Ovary (tissue), 9 donors: Measurements from ENCODE around the gene RASA3. TPM values are rescaled to one million over a fixed set of nuclear protein-coding genes. Genes with fewer than 3 reads are reported as not detected.
A peak's percentile ranks its signal among the peaks of the same experiment; 100 is the strongest.

ENCODE experiments used
- DNase-seq, 5 donors: peaks; one replicate each; pipeline ENCODE4 v3.0.0-alpha.2; 2019 to 2020
- H3K27ac ChIP-seq, 2 donors: fragments of 200-600 bp; one replicate each; pipeline versions ENCODE4 v1.5.1 to v1.8.0; 2019 to 2022
- H3K27me3 ChIP-seq: fragments of 200-600 bp; one replicate; pipeline ENCODE4 v1.8.0; 2022
- H3K36me3 ChIP-seq: fragments of 200-600 bp; sonication (generic); one replicate; pipeline ENCODE4 v1.5.1; 2019
- H3K4me1 ChIP-seq: one replicate; pipeline ENCODE4 v1.8.1; 2013; ENCODE audit warnings: mild to moderate bottlenecking, moderate library complexity; ENCODE audit not compliant: insufficient read depth
- H3K4me3 ChIP-seq: fragments of 200-600 bp; sonication (generic); one replicate; pipeline ENCODE4 v1.5.1; 2017
- H3K9me3 ChIP-seq, 2 donors: fragments of 200-600 bp in 1 of 2; sonication (generic) in 1 of 2; one replicate each; pipeline versions ENCODE4 v1.5.1 to v1.8.1; 2013 to 2019; ENCODE audit warnings: mild to moderate bottlenecking in 1 of 2, moderate library complexity in 1 of 2
- EP300 ChIP-seq: sonication (generic); formaldehyde crosslinking; IDR thresholded peaks from one replicate; pipeline ENCODE4 v1.6.1; 2017; ENCODE audit warnings: antibody characterized with exemption
- POLR2A ChIP-seq: fragments of 450-650 bp; IDR thresholded peaks from one replicate; pipeline ENCODE4 v1.6.1; 2017; ENCODE audit warnings: antibody characterized with exemption, mild to moderate bottlenecking, moderate library complexity
- WGBS, 3 donors: extraction: QIAGEN DNeasy Blood & Tissue Kit in 1 of 3; methylation state at CpG; one replicate each; pipeline versions ENCODE4 v1.1.5 to v1.1.7; 2013 to 2017; 5-methylcytosine and 5-hydroxymethylcytosine counted together
- intact Hi-C, 4 donors: fragments of 100-400 bp; cut with DNase I; formaldehyde crosslinking; loops; one replicate each; pipeline versions ENCODE4 v1.11.0 to v1.15.1; 2022 to 2023
- polyA plus RNA-seq, 2 donors: library from polyadenylated mRNA; stranded (reverse); fragments of 200-250 nt in 1 of 2; fragments of 350-450 nt in 1 of 2; fragmentation: Illumina TruSeq in 1 of 2; extraction: RNeasy Lipid Tissue Mini Kit (QIAGEN cat#74804) in 1 of 2; gene quantifications; one replicate each; pipeline ENCODE4 v1.2.3, GENCODE V29; 2013 to 2014
- total RNA-seq, 7 donors: library from RNA; depleted of rRNA in 2 of 7; stranded (reverse); fragments of >200 nt in 2 of 7; fragmentation: NEBNext Ultra II Directional in 3 of 7; extraction: Animal tissue kit (Norgen Biotek cat#: 25700) in 3 of 7; gene quantifications; one replicate each; pipeline versions ENCODE4 v1.1.0 to v1.2.4, GENCODE V29; 2016 to 2023
- TF ChIP-seq, protein P1 (sequence below), 3 donors: fragments of 450-650 bp in 2 of 3; fragments of 200-600 bp in 1 of 3; IDR thresholded peaks; one replicate each; pipeline versions ENCODE4 v1.5.1 to v1.8.0; 2016 to 2022; ENCODE audit warnings: antibody characterized with exemption in 3 of 3, mild to moderate bottlenecking in 1 of 3
- donor health status: DM: no; HTN: no; CAD: no; lungs with moderate emphysema.
- donor health status: DM: no; HTN: no; CAD: no.
- donor health status: Bipolar disorder and iron deficiency.
- donor health status: DM: yes; HTN: yes; CAD: no.
- donor health status: DM: no; HTN: no; CAD: no.
- donor health status: DM: yes; HTN: yes; CAD: no.

Gene RASA3
- total and polyA plus RNA-seq, 9 donors, result 5.4 to 16.9 (median 9.4) TPM

DNA sequence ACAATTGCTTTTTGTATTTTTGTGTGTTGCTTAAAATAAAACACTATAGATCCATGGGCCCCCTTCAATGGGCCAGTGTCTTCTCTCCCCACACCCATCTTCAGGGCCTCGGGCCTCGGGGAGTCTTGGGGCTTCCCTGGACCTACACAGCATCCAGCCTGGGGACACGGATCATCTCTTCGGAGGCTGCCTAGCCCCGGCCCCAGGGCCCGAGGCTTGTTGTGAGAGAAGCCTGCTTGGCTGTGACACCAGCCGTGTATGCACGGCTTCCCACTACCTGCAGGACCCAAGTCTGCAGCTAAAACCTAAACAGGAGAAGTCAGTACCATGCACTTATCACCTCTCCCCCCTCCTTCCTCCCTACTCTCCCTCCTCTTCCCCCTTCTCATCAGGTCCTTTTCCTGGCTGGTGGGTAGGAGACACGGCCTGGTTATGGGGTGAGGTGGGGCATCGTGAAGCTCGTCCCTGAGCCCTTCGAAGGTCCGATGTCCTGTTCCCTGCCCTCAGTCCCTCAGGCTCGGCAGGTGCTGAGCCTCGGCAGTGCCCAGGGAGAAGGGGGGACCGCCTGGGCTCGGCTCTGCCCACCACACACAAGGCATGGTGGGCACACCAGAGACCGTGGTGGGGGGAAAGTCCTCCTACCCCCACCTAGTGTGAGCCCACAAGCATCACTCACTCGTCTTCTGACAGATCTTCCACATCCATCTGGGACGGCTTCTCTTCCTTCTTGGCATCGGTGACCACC is 168.0 kb downstream of the RASA3 start:
- no peaks in the 10 kb centered on the region for H3K27me3 ChIP-seq
- DNase-seq, result peak in 1 of 5 donors; percentile 9
- 91 to 93% (median 91%) methylated on average over 21 of the region's 21 CpGs for WGBS, 3 donors
- no peaks in the 10 kb centered on the region for H3K9me3 ChIP-seq
- intact Hi-C loops, result no loop called here
- TF ChIP-seq POLR2A, result no peak
- TF ChIP-seq EP300, result no peak
- TF ChIP-seq, protein P1, sequence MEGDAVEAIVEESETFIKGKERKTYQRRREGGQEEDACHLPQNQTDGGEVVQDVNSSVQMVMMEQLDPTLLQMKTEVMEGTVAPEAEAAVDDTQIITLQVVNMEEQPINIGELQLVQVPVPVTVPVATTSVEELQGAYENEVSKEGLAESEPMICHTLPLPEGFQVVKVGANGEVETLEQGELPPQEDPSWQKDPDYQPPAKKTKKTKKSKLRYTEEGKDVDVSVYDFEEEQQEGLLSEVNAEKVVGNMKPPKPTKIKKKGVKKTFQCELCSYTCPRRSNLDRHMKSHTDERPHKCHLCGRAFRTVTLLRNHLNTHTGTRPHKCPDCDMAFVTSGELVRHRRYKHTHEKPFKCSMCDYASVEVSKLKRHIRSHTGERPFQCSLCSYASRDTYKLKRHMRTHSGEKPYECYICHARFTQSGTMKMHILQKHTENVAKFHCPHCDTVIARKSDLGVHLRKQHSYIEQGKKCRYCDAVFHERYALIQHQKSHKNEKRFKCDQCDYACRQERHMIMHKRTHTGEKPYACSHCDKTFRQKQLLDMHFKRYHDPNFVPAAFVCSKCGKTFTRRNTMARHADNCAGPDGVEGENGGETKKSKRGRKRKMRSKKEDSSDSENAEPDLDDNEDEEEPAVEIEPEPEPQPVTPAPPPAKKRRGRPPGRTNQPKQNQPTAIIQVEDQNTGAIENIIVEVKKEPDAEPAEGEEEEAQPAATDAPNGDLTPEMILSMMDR (IDR thresholded peaks at IDR 0.05), result no peak
- no peaks in the 10 kb centered on the region for H3K36me3 ChIP-seq
- no peak overlapping the region for H3K27ac ChIP-seq
- H3K4me3 ChIP-seq, result no peak overlapping the region
- no peaks in the 10 kb centered on the region for H3K4me1 ChIP-seq

DNA sequence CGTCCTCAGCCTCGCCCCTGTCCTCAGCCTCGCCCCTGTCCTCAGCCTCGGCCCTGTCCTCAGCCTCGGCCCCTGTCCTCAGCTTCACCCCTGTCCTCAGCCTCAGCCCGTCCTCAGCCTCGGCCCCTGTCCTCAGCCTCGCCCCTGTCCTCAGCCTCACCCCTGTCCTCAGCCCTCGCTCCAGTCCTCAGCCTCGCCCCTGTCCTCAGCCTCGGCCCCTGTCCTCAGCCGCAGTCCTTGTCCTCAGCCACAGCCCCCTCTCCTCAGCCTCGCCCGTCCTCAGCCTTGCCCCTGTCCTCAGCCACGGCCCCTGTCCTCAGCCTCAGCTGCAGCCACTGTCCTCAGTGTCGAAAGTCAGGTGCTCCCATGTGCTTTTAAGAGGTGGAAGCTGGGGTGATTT is 169.0 kb downstream of the RASA3 start:
- TF ChIP-seq POLR2A (no peak), EP300 (no peak)
- TF ChIP-seq, protein P1 (IDR thresholded peaks at IDR 0.05), result no peak
- intact Hi-C loops, result no loop called here
- WGBS, 3 donors, result 86 to 90% (median 88%) methylated on average over 16 of the region's 16 CpGs
- no peaks in the 10 kb centered on the region for H3K4me1 ChIP-seq
- no peaks in the 10 kb centered on the region for H3K9me3 ChIP-seq
- H3K4me3 ChIP-seq, result no peak overlapping the region
- DNase-seq, result peak in 1 of 5 donors; percentile 7
- H3K27ac ChIP-seq, result no peak overlapping the region
- no peaks in the 10 kb centered on the region for H3K36me3 ChIP-seq
- H3K27me3 ChIP-seq, result no peaks in the 10 kb centered on the region

DNA sequence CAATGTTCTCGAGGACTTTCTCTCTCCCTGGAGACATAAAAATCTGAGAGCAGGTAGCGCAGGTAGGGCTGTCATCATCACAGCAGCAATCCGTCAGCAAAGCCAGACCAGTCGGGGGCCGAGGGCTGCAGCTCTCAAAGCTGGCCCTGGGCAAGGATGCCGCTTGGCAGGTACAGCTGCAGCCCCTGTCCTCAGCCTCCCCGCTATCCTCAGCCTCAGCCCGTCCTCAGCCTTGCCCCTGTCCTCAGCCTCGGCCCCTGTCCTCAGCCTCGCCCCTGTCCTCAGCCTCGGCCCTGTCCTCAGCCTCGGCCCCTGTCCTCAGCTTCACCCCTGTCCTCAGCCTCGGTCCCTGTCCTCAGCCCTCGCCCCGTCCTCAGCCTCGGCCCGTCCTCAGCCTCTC is 169.4 kb downstream of the RASA3 start:
- Histone ChIP-seq H3K4me3 (no peak overlapping the region), H3K27me3 (no peaks in the 10 kb centered on the region), H3K36me3 (no peaks in the 10 kb centered on the region), H3K9me3 (no peaks in the 10 kb centered on the region), H3K27ac (no peak overlapping the region), H3K4me1 (no peaks in the 10 kb centered on the region)
- DNase-seq, result peak in 1 of 5 donors; percentile 10
- 74 to 91% (median 88%) methylated on average over 13 to 17 of the region's 17 CpGs for WGBS, 3 donors
- intact Hi-C loops, result no loop called here
- no peak for TF ChIP-seq POLR2A
- no peak for TF ChIP-seq EP300
- TF ChIP-seq, protein P1 (IDR thresholded peaks at IDR 0.05), result no peak

DNA sequence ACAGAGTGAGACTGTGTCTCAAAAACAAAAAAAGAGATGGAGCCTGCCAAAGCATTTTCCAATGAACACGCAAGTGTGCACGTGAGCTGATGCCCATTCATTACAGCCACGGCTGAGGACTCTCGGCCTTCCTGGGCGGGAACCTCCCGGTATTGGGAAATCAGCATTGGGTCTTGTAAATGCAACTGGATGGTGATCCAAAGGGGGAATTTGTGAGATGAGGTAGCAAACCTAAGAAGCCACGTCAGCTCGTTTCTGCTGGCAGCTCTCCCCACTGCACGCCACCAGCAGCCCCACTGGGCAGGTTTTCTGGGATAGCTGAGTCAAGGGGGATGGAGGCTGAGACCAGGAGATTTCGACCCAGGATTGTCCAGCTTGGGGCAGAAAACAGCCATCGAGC is 170.0 kb downstream of the RASA3 start:
- H3K36me3 ChIP-seq, result no peaks in the 10 kb centered on the region
- TF ChIP-seq POLR2A, result no peak
- TF ChIP-seq, protein P1 (IDR thresholded peaks at IDR 0.05), result no peak
- TF ChIP-seq EP300, result no peak
- intact Hi-C loops, result no loop called here
- H3K9me3 ChIP-seq, result no peaks in the 10 kb centered on the region
- no peaks in the 10 kb centered on the region for H3K4me1 ChIP-seq
- no peaks in the 10 kb centered on the region for H3K27me3 ChIP-seq
- H3K4me3 ChIP-seq, result no peak overlapping the region
- H3K27ac ChIP-seq, result no peak overlapping the region
- DNase-seq, result peak in 1 of 5 donors; percentile 7
- 77 to 86% (median 79%) methylated on average over 11 of the region's 11 CpGs for WGBS, 3 donors
